Measurements from ENCODE around the gene SGSM2.

SGSM2 gene

DNA sequence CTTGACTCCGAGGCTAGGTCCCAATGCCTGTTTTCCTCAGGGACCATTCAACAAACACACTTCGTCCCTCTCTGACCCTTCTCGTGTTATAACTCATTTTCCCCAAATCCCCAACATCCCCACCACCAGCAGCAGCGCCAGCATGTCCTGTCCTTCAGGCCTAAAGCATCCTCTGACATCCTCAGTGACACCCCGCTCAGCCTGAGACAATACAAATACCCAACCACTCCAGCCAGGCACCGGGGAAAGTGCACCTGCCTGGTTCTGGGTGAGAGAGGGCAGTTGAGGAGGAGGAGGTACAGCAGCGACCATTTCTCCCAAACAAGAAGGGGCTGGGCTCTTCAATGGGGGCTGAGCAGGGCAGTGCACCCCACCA, 58.9 kb downstream of the SGSM2 start:
- Histone ChIP-seq H3K9me3 (ENCODE audit: low read length) (no peaks in the 10 kb centered on the region), H3K36me3 (ENCODE audit: insufficient read depth, low read length) (no peaks in the 10 kb centered on the region; the same call in 1 of the 2 replicates), H3K79me2 (ENCODE audit: insufficient read depth, low read length) (no peaks in the 10 kb centered on the region), H2AFZ (ENCODE audit: low read length) (no peak overlapping the region), H4K20me1 (ENCODE audit: insufficient read depth, low read length) (no peaks in the 10 kb centered on the region), H3F3A (ENCODE audit: insufficient read depth, low read length) (no peaks in the 10 kb centered on the region), H3K9me2 (ENCODE audit: low read depth, low read length) (no peaks in the 10 kb centered on the region), H3K4me3 (ENCODE audit: low read depth, low read length, poor library complexity, severe bottlenecking) (peak overlapping the region; percentile 50), H3K4me1 (ENCODE audit: insufficient read depth, low read length, severe bottlenecking) (peaks cover 54% of the 10 kb centered on the region), H3K4me2 (ENCODE audit: low read length) (peak overlapping the region; percentile 57), H3K27ac (ENCODE audit: low read depth, low read length, poor library complexity, severe bottlenecking) (peak overlapping the region; percentile 72), H3K27me3 (ENCODE audit: insufficient read depth, low read length) (no peaks in the 10 kb centered on the region), H3K9ac (ENCODE audit: low read length) (peak overlapping the region; percentile 54; the same call in 1 of the 2 replicates)
- TF ChIP-seq, protein P1, sequence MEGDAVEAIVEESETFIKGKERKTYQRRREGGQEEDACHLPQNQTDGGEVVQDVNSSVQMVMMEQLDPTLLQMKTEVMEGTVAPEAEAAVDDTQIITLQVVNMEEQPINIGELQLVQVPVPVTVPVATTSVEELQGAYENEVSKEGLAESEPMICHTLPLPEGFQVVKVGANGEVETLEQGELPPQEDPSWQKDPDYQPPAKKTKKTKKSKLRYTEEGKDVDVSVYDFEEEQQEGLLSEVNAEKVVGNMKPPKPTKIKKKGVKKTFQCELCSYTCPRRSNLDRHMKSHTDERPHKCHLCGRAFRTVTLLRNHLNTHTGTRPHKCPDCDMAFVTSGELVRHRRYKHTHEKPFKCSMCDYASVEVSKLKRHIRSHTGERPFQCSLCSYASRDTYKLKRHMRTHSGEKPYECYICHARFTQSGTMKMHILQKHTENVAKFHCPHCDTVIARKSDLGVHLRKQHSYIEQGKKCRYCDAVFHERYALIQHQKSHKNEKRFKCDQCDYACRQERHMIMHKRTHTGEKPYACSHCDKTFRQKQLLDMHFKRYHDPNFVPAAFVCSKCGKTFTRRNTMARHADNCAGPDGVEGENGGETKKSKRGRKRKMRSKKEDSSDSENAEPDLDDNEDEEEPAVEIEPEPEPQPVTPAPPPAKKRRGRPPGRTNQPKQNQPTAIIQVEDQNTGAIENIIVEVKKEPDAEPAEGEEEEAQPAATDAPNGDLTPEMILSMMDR (IDR thresholded peaks at IDR 0.05; ENCODE audit: low read length) = no peak
- TF ChIP-seq EZH2 (IDR thresholded peaks at IDR 0.05; ENCODE audit: borderline replicate concordance, low read length) = no peak

DNA sequence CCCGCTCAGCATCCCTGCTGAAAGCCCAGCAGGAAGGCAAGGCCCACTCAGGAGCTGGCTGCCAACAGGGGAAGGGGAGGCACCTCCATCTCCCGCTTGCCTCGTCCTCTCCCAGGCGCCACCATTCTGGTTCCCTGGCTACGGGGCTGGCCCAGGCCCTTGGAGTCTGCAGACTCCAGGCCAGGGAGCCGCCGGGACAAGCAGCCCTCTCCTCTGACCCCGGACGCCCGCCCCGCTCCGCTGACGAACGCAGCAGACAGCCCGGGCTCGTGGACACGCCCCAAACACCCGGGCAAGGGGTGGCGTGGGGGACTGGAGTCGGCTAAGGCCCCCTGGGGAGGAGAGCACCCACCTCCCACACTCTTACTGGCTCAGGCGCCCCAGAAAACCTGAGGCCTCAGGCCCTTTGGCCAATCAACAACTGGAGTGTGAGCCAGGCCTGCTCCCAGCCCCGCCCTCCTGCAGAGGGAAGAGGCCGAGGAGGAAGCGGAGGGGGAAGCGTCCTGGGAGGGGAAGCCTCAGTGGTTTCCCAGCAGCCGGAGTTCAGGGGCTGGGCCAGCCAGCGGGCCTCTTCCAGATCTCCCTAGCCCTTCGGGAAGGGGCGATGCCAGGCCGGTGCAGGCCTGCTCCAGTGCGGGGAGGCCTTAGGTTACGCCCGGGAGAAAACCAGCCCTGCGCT, 59.4 kb downstream of the SGSM2 start:
- Histone ChIP-seq H3K4me1 (ENCODE audit: insufficient read depth, low read length, severe bottlenecking) (peaks cover 49% of the 10 kb centered on the region), H3K79me2 (ENCODE audit: insufficient read depth, low read length) (no peaks in the 10 kb centered on the region), H4K20me1 (ENCODE audit: insufficient read depth, low read length) (no peaks in the 10 kb centered on the region), H3K9me3 (ENCODE audit: low read length) (no peaks in the 10 kb centered on the region), H3K4me3 (ENCODE audit: low read depth, low read length, poor library complexity, severe bottlenecking) (peak overlapping the region; percentile 50), H3K9me2 (ENCODE audit: low read depth, low read length) (no peaks in the 10 kb centered on the region), H3F3A (ENCODE audit: insufficient read depth, low read length) (no peaks in the 10 kb centered on the region), H3K4me2 (ENCODE audit: low read length) (peak overlapping the region; percentile 57), H3K9ac (ENCODE audit: low read length) (peak overlapping the region; percentile 54; the same call in 1 of the 2 replicates), H3K36me3 (ENCODE audit: insufficient read depth, low read length) (no peaks in the 10 kb centered on the region; the same call in 1 of the 2 replicates), H3K27ac (ENCODE audit: low read depth, low read length, poor library complexity, severe bottlenecking) (peak overlapping the region; percentile 72), H2AFZ (ENCODE audit: low read length) (no peak overlapping the region), H3K27me3 (ENCODE audit: insufficient read depth, low read length) (no peaks in the 10 kb centered on the region)
- TF ChIP-seq, protein P1 (IDR thresholded peaks at IDR 0.05; ENCODE audit: low read length) = no peak
- TF ChIP-seq EZH2 (IDR thresholded peaks at IDR 0.05; ENCODE audit: borderline replicate concordance, low read length) = no peak

DNA sequence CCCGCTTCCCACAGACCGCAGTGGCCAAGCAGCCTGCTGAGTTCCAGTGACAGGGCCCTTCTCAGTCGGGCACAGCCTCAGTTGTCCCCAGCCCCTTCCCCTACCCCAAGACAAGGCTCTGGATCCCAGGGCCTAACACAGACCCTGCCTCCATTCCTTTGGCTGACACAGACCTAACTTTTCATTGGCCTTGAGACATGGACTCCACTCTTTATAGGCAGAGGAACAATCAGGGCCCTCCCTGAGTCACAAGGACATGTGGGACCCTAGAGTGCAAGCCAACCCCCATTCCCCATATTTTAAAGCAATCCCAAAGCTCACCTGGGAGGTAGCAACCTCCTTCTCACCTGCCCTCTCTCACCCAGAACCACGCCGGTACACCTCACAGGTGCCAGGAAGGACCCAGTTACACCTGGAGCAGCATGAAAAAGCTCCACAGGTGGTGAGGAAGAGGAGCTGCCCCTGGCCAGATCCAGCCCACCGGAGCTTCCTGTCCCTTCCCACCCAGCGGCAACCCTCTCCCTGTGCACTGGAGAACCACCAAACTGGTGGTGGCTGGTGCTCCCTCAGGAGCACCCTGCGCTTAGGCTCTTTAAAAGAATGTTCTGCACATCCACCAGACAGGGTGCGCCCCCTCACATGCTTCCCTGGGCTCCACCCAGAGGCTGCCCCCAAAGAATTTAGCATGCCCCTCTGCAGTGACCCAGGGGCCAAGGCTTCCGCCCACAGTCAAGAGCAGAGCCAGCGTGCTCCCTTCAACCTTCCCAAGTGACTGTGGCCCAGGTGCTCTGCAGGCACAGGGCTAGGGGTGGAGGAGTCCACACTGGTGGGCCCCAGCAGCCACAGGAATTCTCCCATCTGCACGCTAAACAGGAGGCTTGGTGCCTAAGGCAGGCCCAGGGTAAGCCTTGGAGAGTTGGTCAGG, 60.2 kb downstream of the SGSM2 start:
- Histone ChIP-seq H3K9me3 (ENCODE audit: low read length) (no peaks in the 10 kb centered on the region), H3K4me3 (ENCODE audit: low read depth, low read length, poor library complexity, severe bottlenecking) (peak overlapping the region; percentile 50), H3K9ac (ENCODE audit: low read length) (peak overlapping the region; percentile 54; the same call in 1 of the 2 replicates), H3K36me3 (ENCODE audit: insufficient read depth, low read length) (no peaks in the 10 kb centered on the region; the same call in 1 of the 2 replicates), H2AFZ (ENCODE audit: low read length) (no peak overlapping the region), H3K9me2 (ENCODE audit: low read depth, low read length) (no peaks in the 10 kb centered on the region), H3F3A (ENCODE audit: insufficient read depth, low read length) (no peaks in the 10 kb centered on the region), H3K79me2 (ENCODE audit: insufficient read depth, low read length) (no peaks in the 10 kb centered on the region), H3K27ac (ENCODE audit: low read depth, low read length, poor library complexity, severe bottlenecking) (peak overlapping the region; percentile 72), H3K4me2 (ENCODE audit: low read length) (peak overlapping the region; percentile 57), H4K20me1 (ENCODE audit: insufficient read depth, low read length) (no peaks in the 10 kb centered on the region), H3K4me1 (ENCODE audit: insufficient read depth, low read length, severe bottlenecking) (peaks cover 48% of the 10 kb centered on the region), H3K27me3 (ENCODE audit: insufficient read depth, low read length) (no peaks in the 10 kb centered on the region)
- TF ChIP-seq EZH2 (IDR thresholded peaks at IDR 0.05; ENCODE audit: borderline replicate concordance, low read length) = no peak
- TF ChIP-seq, protein P1 (IDR thresholded peaks at IDR 0.05; ENCODE audit: low read length) = no peak
